GM12878 (cell line): ENCODE data around the gene FAM181B. TPM values are rescaled to one million over a fixed set of nuclear protein-coding genes. Genes with fewer than 3 reads are reported as not detected.

Experiments used
- ATAC-seq: fragments of 200-7000 bp; cut with Tn5 transposase; 3 replicates; pipeline ENCODE4 v1.9.1; 2020; ENCODE audit warnings: mild to moderate bottlenecking, moderate library complexity
- BruUV-seq: library from RNA; stranded (reverse); fragments of 400-500 nt; replicated peaks from 2 replicates; lab custom pipeline; 2021; lab: Mats Ljungman, UMichigan
- CTCF ChIA-PET: fragments of 300-600 bp; sonication (Branson Sonifier 250); formaldehyde crosslinking; extraction: SDS; loops from one replicate; lab custom pipeline; 2021; ENCODE audit warnings: inconsistent platforms; lab: Yijun Ruan, JAX
- POLR2A ChIA-PET: fragments of 350-600 bp; formaldehyde crosslinking; extraction: SDS; loops from one replicate; lab custom pipeline; 2021; ENCODE audit warnings: inconsistent platforms; lab: Charles Lee
- RAD21 ChIA-PET: fragments of 300-600 bp; sonication (Branson Sonifier 250); formaldehyde crosslinking; loops from one replicate; lab custom pipeline; 2023; ENCODE audit warnings: antibody characterized with exemption; ENCODE audit not compliant: unreplicated experiment; lab: Charles Lee
- SMC1A ChIA-PET: fragments of 300-600 bp; sonication (Branson Sonifier 250); formaldehyde crosslinking; loops from one replicate; lab custom pipeline; 2023; ENCODE audit not compliant: unreplicated experiment, uncharacterized antibody; lab: Charles Lee
- DNase-seq: peaks from one replicate; pipeline ENCODE4 v3.0.0-alpha.2; 2011; ENCODE audit warnings: low read depth, low spot score
- FAIRE-seq: peaks from 3 replicates; lab custom pipeline; 2011; peaks lifted over from hg19 to GRCh38; lab: Jason Lieb, UNC
- H2AFZ ChIP-seq: 2 replicates; pipeline ENCODE4 v1.6.0; 2011; ENCODE audit warnings: low read depth, low read length, control low read depth; ENCODE audit not compliant: control insufficient read depth
- H3K27ac ChIP-seq: 2 replicates; pipeline ENCODE4 v1.5.1; 2011; ENCODE audit warnings: control low read depth; ENCODE audit not compliant: control insufficient read depth, insufficient read depth
- H3K27me3 ChIP-seq, 2 experiments: replicated peaks in 1 of 2; 2 replicates each; pipeline versions ENCODE4 v1.6.0 to v1.6.1; 2011; ENCODE audit warnings: low read length in 1 of 2; ENCODE audit not compliant: control insufficient read depth in 2 of 2, insufficient read depth in 2 of 2
- H3K36me3 ChIP-seq, 2 experiments: 2 replicates each; pipeline ENCODE4 v1.5.1; 2011; ENCODE audit warnings: low read length in 1 of 2; ENCODE audit not compliant: control insufficient read depth in 2 of 2, insufficient read depth in 2 of 2
- H3K4me1 ChIP-seq: 2 replicates; pipeline ENCODE4 v1.6.1; 2011; ENCODE audit warnings: mild to moderate bottlenecking, low read length, moderate library complexity, mixed read lengths; ENCODE audit not compliant: control insufficient read depth, insufficient read depth
- H3K4me2 ChIP-seq: 2 replicates; pipeline ENCODE4 v1.6.0; 2011; ENCODE audit warnings: control low read depth; ENCODE audit not compliant: control insufficient read depth, insufficient read depth
- H3K4me3 ChIP-seq: fragments of 200-600 bp; sonication (generic); 2 replicates; pipeline ENCODE4 v1.5.1; 2016
- H3K79me2 ChIP-seq: 2 replicates; pipeline ENCODE4 v1.6.0; 2011; ENCODE audit warnings: low read length; ENCODE audit not compliant: control insufficient read depth, insufficient read depth
- H3K9ac ChIP-seq: 2 replicates; pipeline ENCODE4 v1.8.0; 2011; ENCODE audit warnings: low read length, control low read depth, mixed read lengths; ENCODE audit not compliant: control insufficient read depth, insufficient read depth
- H3K9me3 ChIP-seq: replicated peaks from 3 replicates; pipeline ENCODE4 v1.5.1; 2011; ENCODE audit warnings: mild to moderate bottlenecking, low read length; ENCODE audit not compliant: control insufficient read depth, insufficient read depth
- H4K20me1 ChIP-seq: 2 replicates; pipeline ENCODE4 v1.6.0; 2011; ENCODE audit not compliant: control insufficient read depth, insufficient read depth
- JUNB ChIP-seq: IDR thresholded peaks from 2 replicates; pipeline ENCODE4 v1.6.1; 2016; ENCODE audit warnings: antibody characterized with exemption, mild to moderate bottlenecking
- NR2C2 ChIP-seq: IDR thresholded peaks from 2 replicates; pipeline ENCODE4 v1.6.1; 2011; ENCODE audit warnings: borderline replicate concordance, low read depth; ENCODE audit not compliant: control insufficient read depth, insufficient read length
- RAD21 ChIP-seq: IDR thresholded peaks from 2 replicates; pipeline ENCODE4 v1.6.1; 2011; ENCODE audit warnings: mild to moderate bottlenecking, low read depth, low read length, moderate library complexity; ENCODE audit not compliant: insufficient read depth
- SUPT20H ChIP-seq: IDR thresholded peaks from 2 replicates; pipeline ENCODE4 v1.6.1; 2011; ENCODE audit warnings: low read depth, mild to moderate bottlenecking, low read length, moderate library complexity, borderline replicate concordance; ENCODE audit not compliant: control insufficient read depth
- TBL1XR1 ChIP-seq: IDR thresholded peaks from 2 replicates; pipeline ENCODE4 v1.6.1; 2012; ENCODE audit warnings: low read depth, low read length, improper control_type of control experiment
- ZNF207 ChIP-seq: fragments of 450-650 bp; IDR thresholded peaks from 2 replicates; pipeline ENCODE4 v1.6.1; 2014; ENCODE audit warnings: antibody characterized with exemption, mild to moderate bottlenecking, borderline replicate concordance
- whole genome bisulfite sequencing: methylation state at CpG from one replicate; pipeline ENCODE4 v1.1.6; 2016; ENCODE audit warnings: low lambda C conversion rate; ENCODE audit not compliant: insufficient replicate concordance, insufficient coverage; ENCODE audit errors: missing lambda C conversion rate; 5-methylcytosine and 5-hydroxymethylcytosine counted together
- in situ Hi-C: fragments of 300-500 bp; cut with MboI; formaldehyde crosslinking; loops from 9 replicates; pipeline ENCODE4 v1.14.3; 2018; ENCODE audit warnings: mixed read lengths
- intact Hi-C: fragments of 100-400 bp; cut with micrococcal nuclease; formaldehyde crosslinking; loops from one replicate; pipeline ENCODE4 v1.14.2; 2022; ENCODE audit not compliant: unreplicated experiment
- polyA plus RNA-seq, 11 experiments: library from polyadenylated mRNA; depleted of rRNA in 4 of 11; unstranded in 6 of 11; stranded (reverse) in 5 of 11; fragments of >200 nt; fragmentation: Nextera tagmentation in 4 of 11; fragmentation: Illumina TruSeq in 1 of 11; extraction: Ambion mirVana in 4 of 11; extraction: Trizol in 1 of 11; gene quantifications; 1 replicate in 1 of 11; 2 replicates in 10 of 11; pipeline versions ENCODE4 v1.2.1 to v1.2.3, GENCODE V29; 2011 to 2016; ENCODE audit warnings: inconsistent platforms in 2 of 11, missing spikeins in 2 of 11, low read depth in 1 of 11
- total RNA-seq, 4 experiments: library from RNA; depleted of rRNA in 3 of 4; stranded (reverse); fragments of >200 nt in 3 of 4; fragmentation: Illumina TruSeq in 1 of 4; extraction: Trizol in 1 of 4; gene quantifications; 2 replicates each; pipeline versions ENCODE4 v1.2.1 to v1.2.3, GENCODE V29; 2013 to 2021
- TF ChIP-seq, protein P1 (sequence below): fragments of 450-650 bp; IDR thresholded peaks from 2 replicates; pipeline ENCODE4 v1.6.1; 2014; ENCODE audit warnings: mild to moderate bottlenecking

The FAM181B gene
- total and polyA plus RNA-seq, 10 of the 15 experiments (the other 5 are each of a cell fraction or from before 2014, with no cell fraction given), result not detected

DNA sequence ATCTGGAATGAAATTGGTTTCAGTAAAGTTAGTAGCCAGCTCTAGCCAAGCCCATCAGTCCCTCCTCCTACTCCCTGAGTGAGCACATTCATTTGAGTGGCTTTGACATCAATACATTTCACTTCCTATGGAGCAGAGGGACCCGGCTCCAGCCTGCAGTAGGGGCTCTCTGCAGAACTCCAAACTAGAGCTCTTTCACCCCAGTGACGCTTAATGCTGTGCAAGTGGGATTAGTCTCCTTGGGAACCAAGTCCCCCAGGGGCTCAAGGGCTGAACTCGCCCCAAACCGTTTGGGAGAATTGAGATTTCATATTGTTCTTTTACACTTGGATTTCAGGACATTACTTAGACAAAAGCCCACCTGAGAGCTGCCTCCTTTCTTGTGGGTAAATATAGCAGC, 4.4 kb upstream of the FAM181B start:
- Histone ChIP-seq H3K4me2 (no peak overlapping the region), H3K9ac (no peak overlapping the region), H3K27me3 (peaks cover 6 to 14% of the 10 kb centered on the region in 2 experiments), H3K27ac (no peak overlapping the region), H2AFZ (no peak overlapping the region), H3K79me2 (no peaks in the 10 kb centered on the region), H3K4me3 (no peak overlapping the region), H3K4me1 (no peaks in the 10 kb centered on the region), H3K36me3 (no peaks in the 10 kb centered on the region), H3K9me3 (no peaks in the 10 kb centered on the region; the same call in 2 of the 3 replicates), H4K20me1 (no peaks in the 10 kb centered on the region)
- intact Hi-C loops (no loop called here), in situ Hi-C loops (no loop called here)
- ChIA-PET POLR2A (no interaction called here), RAD21 (no interaction called here), SMC1A (interaction anchor here (0.5 to 1.8 kb wide), 2 partner anchors 19 to 378 kb away, joined by 3 to 5 read pairs; no protein-coding TSS in a partner anchor), CTCF (interaction anchor here (1.2 to 1.3 kb wide), 3 partner anchors 20 to 37 kb away, joined by 3 to 6 read pairs (median 4); no protein-coding TSS in a partner anchor)
- no TSS peak for BruUV-seq
- TF ChIP-seq RAD21 (no peak), NR2C2 (no peak), TBL1XR1 (no peak), ZNF207 (no peak), SUPT20H (no peak), JUNB (no peak)
- TF ChIP-seq, protein P1, sequence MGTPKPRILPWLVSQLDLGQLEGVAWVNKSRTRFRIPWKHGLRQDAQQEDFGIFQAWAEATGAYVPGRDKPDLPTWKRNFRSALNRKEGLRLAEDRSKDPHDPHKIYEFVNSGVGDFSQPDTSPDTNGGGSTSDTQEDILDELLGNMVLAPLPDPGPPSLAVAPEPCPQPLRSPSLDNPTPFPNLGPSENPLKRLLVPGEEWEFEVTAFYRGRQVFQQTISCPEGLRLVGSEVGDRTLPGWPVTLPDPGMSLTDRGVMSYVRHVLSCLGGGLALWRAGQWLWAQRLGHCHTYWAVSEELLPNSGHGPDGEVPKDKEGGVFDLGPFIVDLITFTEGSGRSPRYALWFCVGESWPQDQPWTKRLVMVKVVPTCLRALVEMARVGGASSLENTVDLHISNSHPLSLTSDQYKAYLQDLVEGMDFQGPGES, result no peak
- ATAC-seq (no peak), DNase-seq (no peak), FAIRE-seq (no peak)
- WGBS, result 0% methylated on average over 4 of the region's 4 CpGs
